GM12878 (cell line): Measurements from ENCODE around the gene KNTC1. TPM values are rescaled to one million over a fixed set of nuclear protein-coding genes. Genes with fewer than 3 reads are reported as not detected.

Experiments used
- ATAC-seq: fragments of 200-7000 bp; cut with Tn5 transposase; 3 replicates; pipeline ENCODE4 v1.9.1; 2020; ENCODE audit warnings: mild to moderate bottlenecking, moderate library complexity
- BruUV-seq: library from RNA; stranded (reverse); fragments of 400-500 nt; replicated peaks from 2 replicates; lab custom pipeline; 2021; lab: Mats Ljungman, UMichigan
- CTCF ChIA-PET: fragments of 300-600 bp; sonication (Branson Sonifier 250); formaldehyde crosslinking; extraction: SDS; loops from one replicate; lab custom pipeline; 2021; ENCODE audit warnings: inconsistent platforms; lab: Yijun Ruan, JAX
- POLR2A ChIA-PET: fragments of 350-600 bp; formaldehyde crosslinking; extraction: SDS; loops from one replicate; lab custom pipeline; 2021; ENCODE audit warnings: inconsistent platforms; lab: Charles Lee
- RAD21 ChIA-PET: fragments of 300-600 bp; sonication (Branson Sonifier 250); formaldehyde crosslinking; loops from one replicate; lab custom pipeline; 2023; ENCODE audit warnings: antibody characterized with exemption; ENCODE audit not compliant: unreplicated experiment; lab: Charles Lee
- SMC1A ChIA-PET: fragments of 300-600 bp; sonication (Branson Sonifier 250); formaldehyde crosslinking; loops from one replicate; lab custom pipeline; 2023; ENCODE audit not compliant: unreplicated experiment, uncharacterized antibody; lab: Charles Lee
- DNase-seq: peaks from one replicate; pipeline ENCODE4 v3.0.0-alpha.2; 2011; ENCODE audit warnings: low read depth, low spot score
- FAIRE-seq: peaks from 3 replicates; lab custom pipeline; 2011; peaks lifted over from hg19 to GRCh38; lab: Jason Lieb, UNC
- H2AFZ ChIP-seq: 2 replicates; pipeline ENCODE4 v1.6.0; 2011; ENCODE audit warnings: low read depth, low read length, control low read depth; ENCODE audit not compliant: control insufficient read depth
- H3K27ac ChIP-seq: 2 replicates; pipeline ENCODE4 v1.5.1; 2011; ENCODE audit warnings: control low read depth; ENCODE audit not compliant: control insufficient read depth, insufficient read depth
- H3K27me3 ChIP-seq, 2 experiments: replicated peaks in 1 of 2; 2 replicates each; pipeline versions ENCODE4 v1.6.0 to v1.6.1; 2011; ENCODE audit warnings: low read length in 1 of 2; ENCODE audit not compliant: control insufficient read depth in 2 of 2, insufficient read depth in 2 of 2
- H3K36me3 ChIP-seq, 2 experiments: 2 replicates each; pipeline ENCODE4 v1.5.1; 2011; ENCODE audit warnings: low read length in 1 of 2; ENCODE audit not compliant: control insufficient read depth in 2 of 2, insufficient read depth in 2 of 2
- H3K4me1 ChIP-seq: 2 replicates; pipeline ENCODE4 v1.6.1; 2011; ENCODE audit warnings: mild to moderate bottlenecking, low read length, moderate library complexity, mixed read lengths; ENCODE audit not compliant: control insufficient read depth, insufficient read depth
- H3K4me2 ChIP-seq: 2 replicates; pipeline ENCODE4 v1.6.0; 2011; ENCODE audit warnings: control low read depth; ENCODE audit not compliant: control insufficient read depth, insufficient read depth
- H3K4me3 ChIP-seq: fragments of 200-600 bp; sonication (generic); 2 replicates; pipeline ENCODE4 v1.5.1; 2016
- H3K79me2 ChIP-seq: 2 replicates; pipeline ENCODE4 v1.6.0; 2011; ENCODE audit warnings: low read length; ENCODE audit not compliant: control insufficient read depth, insufficient read depth
- H3K9ac ChIP-seq: 2 replicates; pipeline ENCODE4 v1.8.0; 2011; ENCODE audit warnings: low read length, control low read depth, mixed read lengths; ENCODE audit not compliant: control insufficient read depth, insufficient read depth
- H3K9me3 ChIP-seq: replicated peaks from 3 replicates; pipeline ENCODE4 v1.5.1; 2011; ENCODE audit warnings: mild to moderate bottlenecking, low read length; ENCODE audit not compliant: control insufficient read depth, insufficient read depth
- H4K20me1 ChIP-seq: 2 replicates; pipeline ENCODE4 v1.6.0; 2011; ENCODE audit not compliant: control insufficient read depth, insufficient read depth
- BHLHE40 ChIP-seq, 2 experiments: fragments of 450-650 bp in 1 of 2; IDR thresholded peaks; 2 replicates each; pipeline ENCODE4 v1.6.1; 2011 to 2017; ENCODE audit warnings: low read depth in 2 of 2, borderline replicate concordance in 1 of 2, improper control_type of control experiment in 1 of 2, low read length in 1 of 2, mild to moderate bottlenecking in 1 of 2
- GABPA ChIP-seq: IDR thresholded peaks from 2 replicates; pipeline ENCODE4 v1.6.1; 2014; ENCODE audit warnings: antibody characterized with exemption, low read depth, mild to moderate bottlenecking, inconsistent platforms
- MLLT1 ChIP-seq: fragments of 450-650 bp; IDR thresholded peaks from 2 replicates; pipeline ENCODE4 v1.6.1; 2016; ENCODE audit warnings: mild to moderate bottlenecking
- RBBP5 ChIP-seq: fragments of 200-600 bp; sonication (generic); conservative IDR thresholded peaks from 2 replicates; pipeline ENCODE4 v1.6.1; 2016
- RFX5 ChIP-seq: IDR thresholded peaks from 2 replicates; pipeline ENCODE4 v1.6.1; 2011; ENCODE audit warnings: low read depth, low read length, improper control_type of control experiment
- RUNX3 ChIP-seq: IDR thresholded peaks from 2 replicates; pipeline ENCODE4 v1.6.1; 2012; ENCODE audit warnings: low read length, inconsistent platforms
- SIX5 ChIP-seq: IDR thresholded peaks from 2 replicates; pipeline ENCODE4 v1.6.1; 2011; ENCODE audit warnings: mild to moderate bottlenecking, low read depth, low read length, moderate library complexity; ENCODE audit not compliant: severe bottlenecking
- SKIL ChIP-seq: fragments of 450-650 bp; IDR thresholded peaks from 2 replicates; pipeline ENCODE4 v1.6.1; 2017; ENCODE audit warnings: mild to moderate bottlenecking, low read depth, inconsistent platforms; ENCODE audit not compliant: poor library complexity, severe bottlenecking
- SPI1 ChIP-seq: IDR thresholded peaks from 2 replicates; pipeline ENCODE4 v1.6.1; 2011; ENCODE audit warnings: low read depth, mild to moderate bottlenecking, low read length, moderate library complexity, borderline replicate concordance; ENCODE audit not compliant: insufficient read depth
- WRNIP1 ChIP-seq: IDR thresholded peaks from 2 replicates; pipeline ENCODE4 v1.6.1; 2011; ENCODE audit warnings: low read depth, low read length, improper control_type of control experiment, borderline replicate concordance
- YBX1 ChIP-seq: fragments of 450-650 bp; IDR thresholded peaks from 2 replicates; pipeline ENCODE4 v1.6.1; 2016; ENCODE audit warnings: antibody characterized with exemption
- ZBTB11 ChIP-seq: fragments of 450-650 bp; formaldehyde crosslinking; IDR thresholded peaks from 2 replicates; pipeline ENCODE4 v1.5.0; 2022; ENCODE audit warnings: mild to moderate bottlenecking, missing genetic modification characterization
- ZNF207 ChIP-seq: fragments of 450-650 bp; IDR thresholded peaks from 2 replicates; pipeline ENCODE4 v1.6.1; 2014; ENCODE audit warnings: antibody characterized with exemption, mild to moderate bottlenecking, borderline replicate concordance
- WGBS: methylation state at CpG from one replicate; pipeline ENCODE4 v1.1.6; 2016; ENCODE audit warnings: low lambda C conversion rate; ENCODE audit not compliant: insufficient replicate concordance, insufficient coverage; ENCODE audit errors: missing lambda C conversion rate; 5-methylcytosine and 5-hydroxymethylcytosine counted together
- in situ Hi-C: fragments of 300-500 bp; cut with MboI; formaldehyde crosslinking; loops from 9 replicates; pipeline ENCODE4 v1.14.3; 2018; ENCODE audit warnings: mixed read lengths
- intact Hi-C: fragments of 100-400 bp; cut with micrococcal nuclease; formaldehyde crosslinking; loops from one replicate; pipeline ENCODE4 v1.14.2; 2022; ENCODE audit not compliant: unreplicated experiment
- polyA plus RNA-seq, 11 experiments: library from polyadenylated mRNA; depleted of rRNA in 4 of 11; unstranded in 6 of 11; stranded (reverse) in 5 of 11; fragments of >200 nt; fragmentation: Nextera tagmentation in 4 of 11; fragmentation: Illumina TruSeq in 1 of 11; extraction: Ambion mirVana in 4 of 11; extraction: Trizol in 1 of 11; gene quantifications; 1 replicate in 1 of 11; 2 replicates in 10 of 11; pipeline versions ENCODE4 v1.2.1 to v1.2.3, GENCODE V29; 2011 to 2016; ENCODE audit warnings: inconsistent platforms in 2 of 11, missing spikeins in 2 of 11, low read depth in 1 of 11
- total RNA-seq, 4 experiments: library from RNA; depleted of rRNA in 3 of 4; stranded (reverse); fragments of >200 nt in 3 of 4; fragmentation: Illumina TruSeq in 1 of 4; extraction: Trizol in 1 of 4; gene quantifications; 2 replicates each; pipeline versions ENCODE4 v1.2.1 to v1.2.3, GENCODE V29; 2013 to 2021

KNTC1 gene
- total and polyA plus RNA-seq, 10 of the 15 experiments (the other 5 are each of a cell fraction or from before 2014, with no cell fraction given) = 37.2 to 118 (median 76.3) TPM

GRCh38 chr12:122646517-122647217, 119.6 kb downstream of the KNTC1 start:
- Histone ChIP-seq H3K4me3 (peak overlapping the region; percentile 59; the same call in 1 of the 2 replicates), H3K27ac (peak overlapping the region; percentile 52; the same call in 1 of the 2 replicates), H3K9me3 (no peaks in the 10 kb centered on the region), H3K4me2 (peak overlapping the region; percentile 69), H3K9ac (peak overlapping the region; percentile 7; the same call in 1 of the 2 replicates), H2AFZ (peak overlapping the region; percentile 77), H3K4me1 (peaks cover 8% of the 10 kb centered on the region), H4K20me1 (no peaks in the 10 kb centered on the region), H3K79me2 (no peaks in the 10 kb centered on the region), H3K36me3 (no peaks in the 10 kb centered on the region), H3K27me3 (no peaks in the 10 kb centered on the region)
- ChIA-PET SMC1A (interaction anchor here (0.7 to 1.6 kb wide), 4 partner anchors 9 to 106 kb away, joined by 3 to 6 read pairs (median 4); partner anchors contain the start of gene DENR), RAD21 (interaction anchor here (0.6 to 2.1 kb wide), 5 partner anchors 9 to 247 kb away, joined by 3 to 7 read pairs (median 5); partner anchors contain the start of gene DENR), POLR2A (interaction anchor here (0.8 to 0.9 kb wide), 2 partner anchors 78 to 91 kb away, joined by 3 to 4 read pairs; no protein-coding TSS in a partner anchor), CTCF (interaction anchor here (0.6 to 1.0 kb wide), 3 partner anchors 17 to 115 kb away, joined by 3 read pairs; no protein-coding TSS in a partner anchor)
- intact Hi-C loops (loop anchor here (1.0 kb wide), 1 partner anchor 74 kb away; no protein-coding TSS in a partner anchor), in situ Hi-C loops (no loop called here)
- under 1% methylated on average over 8 of the region's 8 CpGs for WGBS
- FAIRE-seq (peak; percentile 98), DNase-seq (peak; percentile 90), ATAC-seq (peak; percentile 97)
- no TSS peak for BruUV-seq
- TF ChIP-seq SKIL = peak; percentile 92
- no peak for TF ChIP-seq ZBTB11 (CRISPR knock-in tag)
- no peak for TF ChIP-seq SIX5
- TF ChIP-seq ZNF207 = no peak
- TF ChIP-seq RUNX3 = peak; percentile 99
- peak; percentile 95 to 96 for TF ChIP-seq BHLHE40 (IDR thresholded peaks at IDR 0.05; ENCODE audit: borderline replicate concordance in 1 of 2, low read depth in 2 of 2, low read length in 1 of 2)
- TF ChIP-seq RBBP5 = no peak
- no peak for TF ChIP-seq RFX5
- peak; percentile 95 for TF ChIP-seq SPI1
- no peak for TF ChIP-seq WRNIP1
- TF ChIP-seq MLLT1 = 0 out of 2 replicates have a peak, but pooled peaks have one; percentile 12
- no peak for TF ChIP-seq YBX1
- TF ChIP-seq GABPA = peak; percentile 71
